GM20431 (cell line): Measurements from ENCODE around the gene ETFBKMT.

Experiments used
- in situ Hi-C: fragments of 300-500 bp; cut with MseI, MboI; formaldehyde crosslinking; loops from one replicate; pipeline ENCODE4 v1.15.0; 2020; ENCODE audit warnings: low sequenced_read_pairs; ENCODE audit not compliant: unreplicated experiment

ETFBKMT gene, protein sequence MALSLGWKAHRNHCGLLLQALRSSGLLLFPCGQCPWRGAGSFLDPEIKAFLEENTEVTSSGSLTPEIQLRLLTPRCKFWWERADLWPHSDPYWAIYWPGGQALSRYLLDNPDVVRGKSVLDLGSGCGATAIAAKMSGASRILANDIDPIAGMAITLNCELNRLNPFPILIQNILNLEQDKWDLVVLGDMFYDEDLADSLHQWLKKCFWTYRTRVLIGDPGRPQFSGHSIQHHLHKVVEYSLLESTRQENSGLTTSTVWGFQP

DNA sequence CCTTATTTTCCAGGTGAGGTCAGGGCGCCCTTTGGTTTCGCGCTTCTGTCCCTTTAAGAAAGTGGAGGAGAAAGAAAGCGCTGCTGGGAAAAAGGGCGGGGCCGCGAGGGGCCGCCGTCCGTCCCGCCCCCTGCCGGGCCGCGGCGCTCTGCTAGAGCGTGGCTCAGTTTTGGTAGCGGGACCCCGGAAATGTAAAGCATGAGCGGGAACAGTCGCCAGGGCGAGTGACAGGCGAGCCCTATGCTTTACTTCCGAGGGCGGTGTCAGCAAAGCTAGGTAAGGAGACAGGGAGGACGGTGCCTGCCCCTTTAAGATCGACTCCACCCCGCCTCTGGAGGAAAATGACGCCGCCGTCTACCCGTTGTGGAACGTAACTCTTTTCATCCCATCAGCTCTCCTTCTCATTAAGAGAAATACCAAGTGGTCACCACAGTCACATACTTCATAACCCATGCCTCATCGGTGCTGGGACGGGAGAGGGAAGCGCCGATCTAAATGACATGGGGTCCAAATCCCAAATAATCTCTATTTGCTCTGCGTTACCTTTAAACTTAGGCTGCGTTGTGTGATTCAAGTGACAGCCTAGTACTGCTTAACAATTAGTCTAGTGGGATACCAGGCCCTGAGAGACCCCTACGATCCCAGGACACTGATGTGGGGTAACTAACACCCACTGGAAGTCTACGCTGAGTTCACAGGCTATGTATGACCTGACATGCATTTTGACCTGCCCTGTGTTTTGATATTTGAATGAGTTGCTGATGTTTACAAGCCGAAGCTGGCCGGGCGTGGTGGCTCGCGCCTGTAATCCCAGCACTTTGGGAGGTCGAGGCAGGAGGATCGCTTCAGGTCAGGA is at the start of gene ETFBKMT:
Gene ETFBKMT, plus strand, starts transcription at position 602 of the 856 bp plus-strand sequence. CDS start 2,266 bp downstream, outside the sequence.
- in situ Hi-C loops, result loop anchor here (25.0 kb wide), 2 partner anchors 653 to 1003 kb away; no protein-coding TSS in a partner anchor

DNA sequence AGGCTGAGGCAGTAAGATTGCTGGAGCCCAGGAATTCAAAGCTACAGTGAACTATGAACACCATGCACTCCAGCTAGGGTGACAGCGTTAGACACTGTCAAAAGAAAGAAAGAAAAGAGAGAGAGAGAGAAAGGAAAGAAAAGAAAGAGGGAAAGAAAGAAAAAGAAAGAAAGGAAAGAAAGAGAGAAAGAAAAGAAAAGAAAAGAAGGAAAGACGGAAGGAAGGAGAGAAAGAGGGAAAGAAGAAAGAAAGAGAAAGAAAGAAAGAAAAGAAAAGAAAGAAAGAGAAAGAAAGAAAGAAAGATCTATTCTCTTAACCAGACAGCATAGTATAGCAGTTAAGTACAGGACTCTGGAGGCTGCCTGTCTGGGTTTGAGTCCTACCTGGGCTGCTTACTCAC is 46.7 kb upstream of the ETFBKMT start:
- in situ Hi-C loops, result no loop called here

DNA sequence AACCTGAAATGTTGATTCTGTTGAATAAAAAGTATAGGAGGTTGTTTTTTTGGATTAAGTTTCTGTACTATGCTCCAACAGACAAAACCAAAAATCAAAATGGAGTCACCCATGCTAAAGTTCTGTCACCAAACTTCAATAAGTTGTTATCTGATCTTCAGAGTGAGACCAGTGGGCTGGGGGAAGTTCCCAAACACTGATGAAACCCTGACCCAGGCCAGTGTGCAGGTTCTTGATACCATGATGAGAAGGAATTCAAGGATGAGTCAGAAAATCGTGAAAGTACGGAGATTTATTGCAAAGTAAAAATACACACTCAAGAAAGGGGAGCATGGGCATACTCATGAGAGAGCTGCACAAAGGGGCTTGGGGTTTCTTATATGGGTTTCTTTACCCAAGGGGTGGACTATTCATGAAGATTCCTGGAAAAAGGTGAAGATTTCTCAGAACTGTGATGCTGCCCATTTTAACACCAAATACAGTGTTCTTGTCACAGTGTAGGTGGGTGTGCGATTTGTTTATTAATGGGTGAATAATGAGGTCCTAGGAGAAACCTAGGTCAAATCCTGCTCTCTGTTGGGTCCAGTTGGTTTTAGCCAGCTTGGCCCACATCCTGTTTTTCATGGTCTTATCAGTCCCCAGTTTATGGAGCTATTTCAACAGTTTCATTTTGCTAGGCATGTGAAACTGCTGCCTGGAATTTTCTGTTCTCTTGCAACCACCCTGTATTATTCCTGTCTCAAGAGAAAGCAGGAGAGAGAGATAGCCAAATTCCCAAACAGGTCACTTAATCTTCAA is 41.1 kb upstream of the ETFBKMT start:
- in situ Hi-C loops, result no loop called here

DNA sequence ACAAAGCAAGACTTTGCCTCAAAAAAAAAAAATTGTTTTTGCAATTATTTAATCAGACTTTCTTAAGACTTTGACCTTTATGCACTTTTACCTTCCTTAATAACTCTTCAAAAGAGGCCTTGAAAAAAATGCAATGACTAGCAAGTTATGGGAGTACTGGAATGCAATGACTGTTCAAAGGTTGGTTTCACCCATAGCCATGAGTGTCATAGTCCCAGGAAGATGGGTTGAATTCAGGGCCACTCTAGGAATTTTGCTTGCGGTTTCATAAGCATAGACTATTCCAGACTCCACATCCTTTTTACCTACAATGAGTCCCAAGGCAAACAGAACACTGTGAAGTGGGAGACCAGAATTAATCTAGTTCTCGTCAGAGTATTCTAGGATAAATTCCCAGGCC is 39.2 kb upstream of the ETFBKMT start:
- in situ Hi-C loops, result no loop called here

DNA sequence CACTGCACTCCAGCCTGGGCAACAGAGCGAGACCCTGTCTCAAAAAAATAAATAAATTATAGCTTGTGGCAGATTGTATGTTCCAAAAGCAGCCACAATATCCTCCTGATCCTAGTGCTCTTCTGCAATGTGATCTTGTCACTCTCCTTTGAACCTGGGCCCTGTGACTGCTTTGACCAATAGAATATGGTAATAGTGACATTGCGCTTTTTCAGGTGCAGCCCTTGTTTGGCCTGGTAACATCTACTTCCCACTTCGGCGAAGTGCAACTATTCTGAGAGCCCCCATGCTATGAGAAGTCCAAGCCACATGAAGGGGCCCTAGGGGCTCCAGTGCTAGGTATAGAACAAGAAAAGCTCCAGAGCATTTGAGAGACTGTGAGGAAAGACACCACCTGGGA is 37.5 kb upstream of the ETFBKMT start:
- in situ Hi-C loops, result no loop called here

DNA sequence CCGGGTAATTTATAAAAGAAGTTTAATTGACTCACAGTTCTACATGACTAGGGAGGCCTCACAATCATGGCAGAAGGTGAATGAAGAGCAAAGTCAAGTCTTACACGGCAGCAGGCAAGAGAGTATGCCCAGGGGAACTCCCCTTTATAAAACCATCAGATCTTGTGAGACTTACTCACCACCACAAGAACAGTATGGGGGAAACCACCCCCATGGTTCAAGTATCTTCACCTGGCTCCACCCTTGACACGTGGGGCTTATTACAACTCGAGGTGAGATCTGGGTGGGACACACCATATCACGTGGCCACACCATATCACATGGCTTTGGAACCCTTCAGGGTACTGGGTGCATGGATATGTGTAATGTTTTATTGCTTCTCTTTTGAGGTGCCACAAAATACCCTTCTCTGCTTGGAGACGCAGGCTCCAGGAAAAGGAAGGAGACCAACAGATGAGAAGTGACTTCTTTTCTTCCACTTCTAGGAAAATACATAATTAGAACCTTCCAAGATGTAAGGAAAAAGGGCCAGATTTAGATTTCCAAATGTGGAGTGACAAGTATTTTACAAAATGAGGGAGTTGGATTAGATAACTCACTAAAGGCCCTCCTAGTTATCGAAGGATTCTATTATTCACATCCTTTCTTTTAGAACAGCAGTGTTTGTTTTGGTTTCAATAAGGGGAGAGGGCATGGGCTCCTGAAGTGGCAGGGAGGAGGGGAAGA is 33.1 kb upstream of the ETFBKMT start:
- in situ Hi-C loops, result loop anchor here (25.0 kb wide), 1 partner anchor 364 kb away; no protein-coding TSS in a partner anchor

DNA sequence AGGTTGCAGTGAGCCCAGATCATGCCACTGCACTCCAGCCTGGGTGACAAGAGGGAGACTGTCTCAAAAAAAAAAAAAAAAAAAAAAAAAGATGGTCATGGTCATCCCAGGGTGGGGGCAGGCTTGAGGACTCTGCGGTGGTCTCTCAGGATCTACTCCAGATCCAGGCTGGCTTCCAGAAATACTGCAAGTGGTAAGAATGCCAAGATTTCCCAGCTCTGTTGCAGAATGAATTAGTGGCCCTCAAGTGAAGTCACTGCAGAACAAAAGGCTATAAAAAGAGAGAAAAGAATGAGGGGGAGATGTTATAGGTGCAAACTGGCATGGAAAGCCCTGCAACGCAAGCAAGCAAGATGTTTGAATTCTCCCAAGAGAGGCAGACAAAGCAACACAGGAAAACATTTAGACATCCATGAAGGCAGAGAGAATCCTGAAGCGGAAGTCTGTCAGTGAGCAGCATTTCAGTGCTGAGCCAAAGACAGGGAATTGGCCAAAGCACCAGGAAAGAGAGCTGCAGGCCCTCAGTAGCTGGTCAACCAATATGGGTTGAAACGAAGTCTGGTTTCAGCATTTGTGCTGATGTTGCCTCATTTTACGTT is 31.9 kb upstream of the ETFBKMT start:
- in situ Hi-C loops, result loop anchor here (25.0 kb wide), 1 partner anchor 365 kb away; no protein-coding TSS in a partner anchor

DNA sequence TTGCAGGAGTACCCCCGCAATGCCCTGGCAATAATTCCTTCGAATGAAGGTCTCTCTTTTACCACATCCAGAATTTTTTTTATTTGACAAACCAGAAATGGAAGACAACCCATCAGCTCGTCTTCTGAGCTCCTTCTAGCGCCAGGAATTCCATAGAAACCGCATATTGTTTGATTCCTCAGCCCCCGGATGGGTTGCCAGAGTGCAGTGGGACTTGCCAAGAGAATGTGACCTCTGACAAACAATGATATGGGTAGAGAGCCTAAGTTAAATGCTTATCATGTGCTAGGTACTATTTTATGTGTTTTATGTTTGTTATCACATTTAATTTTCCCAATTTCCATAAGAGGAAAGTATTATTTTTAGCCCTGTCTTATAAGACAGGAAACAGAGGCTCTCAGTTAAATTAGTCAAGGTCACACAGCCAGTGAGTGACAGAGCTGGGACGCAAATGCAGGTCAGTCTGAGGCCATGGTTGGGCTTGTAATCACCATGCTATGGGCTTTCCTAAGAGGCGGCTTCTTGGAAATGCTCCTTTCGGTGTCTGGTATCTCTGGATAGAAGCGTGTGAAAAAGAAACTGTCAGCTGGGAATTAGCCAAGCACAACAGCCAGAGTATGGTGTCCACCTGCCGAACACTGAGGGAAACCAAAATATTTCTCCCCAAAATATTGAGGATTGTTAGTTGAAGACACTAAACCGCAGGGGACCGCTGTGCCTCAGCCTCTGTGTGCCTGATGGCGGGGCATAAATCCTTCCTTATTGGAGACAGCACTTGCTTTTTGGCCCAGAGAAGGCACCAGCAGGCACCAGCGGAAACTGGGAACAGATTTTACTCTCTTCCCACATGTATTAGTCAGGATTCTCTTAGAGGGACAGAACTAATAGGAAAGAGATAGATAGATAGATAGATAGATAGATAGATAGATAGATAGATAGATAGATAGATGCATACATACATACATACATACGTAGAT is 29.4 kb upstream of the ETFBKMT start:
- in situ Hi-C loops, result loop anchor here (25.0 kb wide), 1 partner anchor 368 kb away; no protein-coding TSS in a partner anchor

DNA sequence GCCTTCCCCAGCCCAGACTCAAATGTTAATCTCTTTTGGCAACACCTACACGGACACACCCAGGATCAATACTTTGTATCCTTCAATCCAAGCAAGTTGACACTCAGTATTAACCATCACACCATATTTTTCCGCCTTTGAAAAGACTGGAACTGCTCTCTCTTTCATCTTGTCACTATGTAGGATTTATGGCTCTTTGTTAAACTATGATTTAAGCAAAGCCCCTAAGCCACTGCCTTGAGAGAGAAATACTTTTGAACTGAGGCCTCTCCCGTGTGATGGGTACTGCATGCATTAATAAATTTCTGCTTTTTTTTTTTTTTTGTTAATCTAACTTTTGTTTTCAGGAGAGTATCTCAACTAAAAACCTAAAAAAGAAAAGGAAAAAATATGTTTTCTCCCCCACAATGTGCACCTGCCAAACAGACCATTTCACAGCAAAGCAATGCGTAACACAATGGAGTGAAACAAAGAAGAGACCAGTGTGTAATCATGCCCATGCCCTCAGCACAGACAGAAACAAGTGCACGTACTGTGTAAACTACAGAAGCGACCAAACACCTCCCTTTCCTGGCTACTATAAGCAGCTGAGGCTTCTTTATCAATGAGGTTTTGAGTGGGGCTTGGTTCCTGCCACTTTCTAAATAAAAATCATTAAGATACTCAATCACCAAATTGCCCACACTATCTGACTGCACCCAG is 28.3 kb upstream of the ETFBKMT start:
- in situ Hi-C loops, result loop anchor here (25.0 kb wide), 1 partner anchor 369 kb away; no protein-coding TSS in a partner anchor

DNA sequence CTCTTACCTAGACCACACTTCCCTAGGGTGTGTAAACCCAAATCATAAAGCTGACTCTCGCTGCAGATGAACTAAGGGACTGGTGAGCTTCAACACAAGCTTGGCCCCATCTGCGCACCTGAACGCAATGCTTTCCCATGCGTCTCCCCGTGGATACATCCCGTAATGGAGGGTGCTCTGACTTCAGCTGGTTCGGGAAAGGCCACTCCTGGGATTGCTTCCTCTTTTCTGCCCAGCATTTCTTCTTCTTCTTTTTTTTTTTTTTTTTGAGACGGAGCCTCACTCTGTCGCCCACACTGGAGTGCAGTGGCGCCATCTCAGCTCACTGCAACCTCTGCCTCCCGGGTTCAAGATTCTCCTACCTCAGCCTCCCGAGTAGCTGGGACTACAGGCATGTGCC is 27.7 kb upstream of the ETFBKMT start:
- in situ Hi-C loops, result loop anchor here (25.0 kb wide), 1 partner anchor 370 kb away; no protein-coding TSS in a partner anchor

DNA sequence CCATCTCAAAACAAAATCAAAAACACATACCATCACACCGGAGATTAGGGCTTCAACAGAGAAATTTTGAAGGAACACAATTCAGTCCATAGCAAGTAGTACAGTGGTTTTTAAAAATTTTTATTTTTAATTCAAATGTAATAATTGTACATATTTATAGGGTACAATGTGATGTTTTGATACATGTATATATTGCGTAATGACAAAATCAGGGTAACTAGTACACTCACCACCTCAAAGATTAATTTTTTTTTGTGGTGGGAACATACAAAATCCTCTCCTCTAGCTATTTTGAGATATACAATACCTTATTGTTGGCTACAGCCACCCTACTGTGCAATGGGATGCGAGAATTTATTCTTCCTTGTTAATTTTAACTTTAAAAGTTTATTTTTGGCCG is 26.0 kb upstream of the ETFBKMT start:
- in situ Hi-C loops, result loop anchor here (25.0 kb wide), 1 partner anchor 371 kb away; no protein-coding TSS in a partner anchor

DNA sequence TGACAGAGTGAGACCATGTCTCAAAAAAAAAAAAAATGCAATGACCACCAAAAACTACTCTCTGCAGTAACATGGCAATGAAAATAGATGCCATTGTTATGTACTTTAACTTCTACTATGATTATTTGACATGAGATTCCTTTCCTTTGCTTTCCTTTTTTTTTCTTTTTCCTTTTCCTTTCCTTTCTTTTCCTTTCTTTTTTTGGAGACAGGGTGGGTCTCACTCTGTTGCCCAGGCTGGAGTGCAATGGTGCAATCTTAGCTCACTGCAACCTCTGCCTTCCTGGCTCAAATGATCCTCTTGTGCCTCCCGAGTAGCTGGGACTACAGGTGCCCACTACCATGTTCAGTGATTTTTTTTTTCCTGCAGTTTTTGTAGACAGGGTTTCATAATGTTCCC is 24.9 kb upstream of the ETFBKMT start:
- in situ Hi-C loops, result loop anchor here (25.0 kb wide), 1 partner anchor 372 kb away; no protein-coding TSS in a partner anchor

DNA sequence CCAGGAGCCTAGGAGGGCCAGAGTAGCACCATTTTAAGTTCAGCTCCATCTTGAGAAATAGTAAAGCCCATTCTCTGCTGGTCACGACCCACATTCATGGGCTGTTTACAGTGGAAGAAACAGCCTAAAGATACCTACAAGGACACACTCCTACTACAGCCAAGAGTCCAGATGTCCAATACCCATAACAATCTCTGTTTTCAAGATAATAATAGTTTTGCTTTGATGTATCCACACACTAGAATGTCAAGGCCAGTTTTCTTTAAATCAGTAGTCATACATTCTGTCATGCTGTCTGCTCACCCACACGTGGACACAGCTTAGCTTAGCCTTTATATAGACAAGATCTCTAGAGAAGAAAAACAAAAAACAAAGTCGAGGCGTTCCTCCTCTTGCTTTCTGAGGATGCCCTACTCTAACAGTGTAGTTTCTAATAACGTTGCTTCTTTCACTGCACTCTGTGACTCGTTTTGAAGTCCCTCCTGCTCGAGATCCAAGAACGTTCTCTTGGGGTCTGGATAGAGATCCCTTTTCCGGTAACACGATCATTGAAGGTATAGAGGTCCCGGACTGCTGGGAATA is 17.9 kb upstream of the ETFBKMT start:
- in situ Hi-C loops, result loop anchor here (10.0 to 25.0 kb wide), 2 partner anchors 237 to 379 kb away; no protein-coding TSS in a partner anchor

DNA sequence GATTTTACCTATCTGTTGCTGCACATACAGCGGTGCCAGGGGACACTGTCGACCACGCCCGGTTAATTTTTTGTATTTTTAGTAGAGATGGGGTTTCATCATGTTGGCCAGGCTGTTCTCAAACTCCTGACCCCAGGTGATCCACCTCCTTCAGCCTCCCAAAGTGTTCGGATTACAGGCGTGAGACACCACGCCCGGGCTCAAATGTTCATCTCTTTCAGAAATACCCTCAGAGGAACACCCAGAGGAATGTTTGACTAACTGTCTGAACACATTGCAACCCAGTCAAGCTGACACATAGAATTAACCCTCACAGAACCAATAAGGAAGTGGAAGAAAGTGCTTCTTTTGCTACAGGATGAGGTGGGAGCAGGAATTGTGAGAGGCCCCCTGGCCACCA is 15.0 kb upstream of the ETFBKMT start:
- in situ Hi-C loops, result loop anchor here (10.0 to 25.0 kb wide), 2 partner anchors 240 to 382 kb away; no protein-coding TSS in a partner anchor

DNA sequence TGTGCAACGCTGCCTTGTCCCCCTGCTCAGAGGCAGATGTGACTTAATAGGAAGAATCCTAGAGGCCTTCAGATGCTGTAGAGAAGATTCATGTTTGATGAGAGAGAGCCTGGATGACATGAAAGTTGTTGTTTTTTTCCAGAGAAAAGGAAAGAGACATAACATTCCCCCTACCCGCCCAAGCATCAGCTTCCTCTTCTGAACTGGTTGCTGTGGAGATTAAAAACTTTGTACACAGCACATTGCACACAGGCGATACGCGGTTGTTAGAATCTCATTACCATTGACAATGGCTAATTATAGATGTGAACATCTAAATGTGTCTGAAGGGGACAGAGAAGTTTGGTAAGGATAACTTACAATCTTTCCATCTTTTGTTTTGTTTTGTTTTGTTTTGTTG is 13.6 kb upstream of the ETFBKMT start:
- in situ Hi-C loops, result loop anchor here (10.0 to 25.0 kb wide), 2 partner anchors 241 to 384 kb away; no protein-coding TSS in a partner anchor

DNA sequence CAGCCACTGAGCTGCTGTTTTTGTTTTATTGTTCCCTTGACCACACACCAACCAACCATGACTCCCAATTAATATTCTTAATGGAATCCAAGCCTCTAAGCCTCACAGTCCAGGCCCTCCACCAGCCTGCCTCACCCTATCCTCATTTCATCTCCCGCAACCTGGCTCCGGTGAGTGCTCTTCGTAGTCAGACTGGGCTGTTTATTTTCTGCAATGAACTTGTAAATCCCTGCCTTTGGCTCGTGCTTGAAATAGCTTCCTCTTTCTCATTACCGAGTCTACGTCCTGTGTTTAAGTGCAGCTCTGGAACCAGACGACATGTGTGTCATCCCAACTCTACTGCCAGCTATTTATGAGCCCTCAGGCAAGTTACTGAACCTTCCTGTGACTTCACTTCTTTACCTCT is 12.4 kb upstream of the ETFBKMT start:
- in situ Hi-C loops, result loop anchor here (10.0 to 25.0 kb wide), 2 partner anchors 242 to 385 kb away; no protein-coding TSS in a partner anchor
